ENCODE data around the gene LDLRAD4. TPM values are rescaled to one million over a fixed set of nuclear protein-coding genes. Genes with fewer than 3 reads are reported as not detected.

The LDLRAD4 gene
- total RNA-seq, 2 donors from 2014 or later = 11.7 to 17.0 TPM

DNA sequence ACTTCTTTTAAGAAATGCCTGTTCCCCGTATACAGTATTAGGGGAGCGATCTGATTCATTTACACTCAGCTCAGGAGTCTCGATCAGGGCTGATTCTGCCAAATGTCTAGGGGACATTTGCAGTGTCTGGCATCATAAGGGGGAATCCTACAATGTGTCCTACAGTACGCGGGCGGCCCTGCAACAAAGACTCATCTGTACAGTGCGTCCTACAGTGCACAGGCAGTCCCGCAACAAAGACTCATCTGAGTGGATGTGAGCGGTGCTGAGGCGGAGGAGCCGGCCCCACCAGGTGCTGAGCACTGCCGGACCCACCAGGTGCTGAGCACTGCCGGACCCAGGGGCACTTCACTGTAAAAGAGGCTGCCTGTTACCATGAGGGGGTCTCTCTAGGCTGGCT is 405.3 kb downstream of the LDLRAD4 start:
- H3K27me3 ChIP-seq = no peaks in the 10 kb centered on the region
- no peaks in the 10 kb centered on the region for H3K36me3 ChIP-seq
- DNase-seq = no peak
- H3K9ac ChIP-seq (ENCODE audit: low read depth in 2 of 2, low read length in 2 of 2) = no peak overlapping the region
- TF ChIP-seq, protein P1, sequence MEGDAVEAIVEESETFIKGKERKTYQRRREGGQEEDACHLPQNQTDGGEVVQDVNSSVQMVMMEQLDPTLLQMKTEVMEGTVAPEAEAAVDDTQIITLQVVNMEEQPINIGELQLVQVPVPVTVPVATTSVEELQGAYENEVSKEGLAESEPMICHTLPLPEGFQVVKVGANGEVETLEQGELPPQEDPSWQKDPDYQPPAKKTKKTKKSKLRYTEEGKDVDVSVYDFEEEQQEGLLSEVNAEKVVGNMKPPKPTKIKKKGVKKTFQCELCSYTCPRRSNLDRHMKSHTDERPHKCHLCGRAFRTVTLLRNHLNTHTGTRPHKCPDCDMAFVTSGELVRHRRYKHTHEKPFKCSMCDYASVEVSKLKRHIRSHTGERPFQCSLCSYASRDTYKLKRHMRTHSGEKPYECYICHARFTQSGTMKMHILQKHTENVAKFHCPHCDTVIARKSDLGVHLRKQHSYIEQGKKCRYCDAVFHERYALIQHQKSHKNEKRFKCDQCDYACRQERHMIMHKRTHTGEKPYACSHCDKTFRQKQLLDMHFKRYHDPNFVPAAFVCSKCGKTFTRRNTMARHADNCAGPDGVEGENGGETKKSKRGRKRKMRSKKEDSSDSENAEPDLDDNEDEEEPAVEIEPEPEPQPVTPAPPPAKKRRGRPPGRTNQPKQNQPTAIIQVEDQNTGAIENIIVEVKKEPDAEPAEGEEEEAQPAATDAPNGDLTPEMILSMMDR (IDR thresholded peaks at IDR 0.05) = no peak
- no peaks in the 10 kb centered on the region for H3K9me3 ChIP-seq
- H3K4me3 ChIP-seq = no peak overlapping the region
- no peaks in the 10 kb centered on the region for H3K4me1 ChIP-seq
- no peak overlapping the region for H3K27ac ChIP-seq
- intact Hi-C loops (cut with DNase I) = loop anchor here (10.0 kb wide), 1 partner anchor 509 kb away; no protein-coding TSS in a partner anchor

DNA sequence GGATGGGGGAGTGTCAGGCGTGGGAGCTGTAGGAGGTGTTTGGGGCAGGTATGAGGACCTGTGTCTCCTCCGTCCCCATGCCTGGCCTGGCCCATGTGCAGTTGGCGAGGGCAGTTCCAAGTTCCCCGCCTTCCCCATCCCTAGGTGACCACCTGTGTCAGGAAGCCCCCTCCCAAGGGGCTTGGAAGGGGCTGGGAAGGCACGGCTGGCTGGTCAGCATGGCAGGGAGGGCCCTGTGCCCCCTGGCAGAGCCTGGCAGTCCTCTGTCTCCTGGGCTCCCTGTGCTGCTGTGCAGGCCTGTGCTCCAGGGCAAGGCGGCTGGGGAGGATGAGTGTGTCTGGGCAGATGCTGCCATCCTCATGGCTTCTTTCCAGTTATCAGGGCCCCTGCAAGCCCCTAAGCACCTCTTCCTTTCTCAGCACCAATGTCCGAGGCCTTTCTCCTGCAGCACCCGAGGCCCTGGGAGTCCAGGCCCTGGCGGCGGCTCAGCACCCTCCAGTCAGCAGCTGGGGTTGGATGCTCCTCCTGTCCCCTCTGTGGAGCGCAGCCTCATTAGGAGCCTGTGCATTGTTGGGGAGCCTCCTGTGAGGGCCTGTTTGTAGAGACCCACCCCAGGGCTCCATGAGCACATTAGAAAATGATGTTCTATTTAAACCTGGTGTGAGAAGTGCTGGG is 406.1 kb downstream of the LDLRAD4 start:
- DNase-seq = no peak
- H3K36me3 ChIP-seq = no peaks in the 10 kb centered on the region
- no peak overlapping the region for H3K27ac ChIP-seq
- intact Hi-C loops (cut with DNase I) = loop anchor here (5.0 to 10.0 kb wide), 3 partner anchors 67 to 510 kb away; partner anchors contain the start of gene LDLRAD4
- TF ChIP-seq, protein P1 (IDR thresholded peaks at IDR 0.05) = no peak
- no peaks in the 10 kb centered on the region for H3K9me3 ChIP-seq
- H3K4me1 ChIP-seq = no peaks in the 10 kb centered on the region
- no peak overlapping the region for H3K9ac ChIP-seq (ENCODE audit: low read depth in 2 of 2, low read length in 2 of 2)
- H3K4me3 ChIP-seq = no peak overlapping the region
- no peaks in the 10 kb centered on the region for H3K27me3 ChIP-seq

DNA sequence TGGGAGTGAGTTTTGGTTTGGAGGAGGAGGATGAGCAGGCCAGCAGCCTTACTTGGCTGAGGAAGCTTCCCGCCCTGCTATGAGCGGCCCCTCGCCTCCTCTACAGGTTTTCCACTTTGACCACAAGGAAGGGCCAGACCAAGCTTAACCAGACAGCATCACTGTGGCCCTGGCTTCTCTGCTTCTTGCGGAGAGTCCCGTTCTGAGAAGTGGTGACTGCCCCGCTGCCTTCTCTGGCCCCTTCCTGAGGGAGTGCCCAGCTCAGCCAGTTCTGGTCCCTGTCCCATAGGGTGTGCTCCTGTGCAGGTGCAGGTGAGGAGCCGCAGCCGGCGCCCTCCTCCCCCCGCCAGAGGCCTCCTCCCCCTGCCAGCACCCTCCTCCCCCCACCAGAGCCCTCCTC is 406.8 kb downstream of the LDLRAD4 start:
- Histone ChIP-seq H3K9ac (ENCODE audit: low read depth in 2 of 2, low read length in 2 of 2) (no peak overlapping the region), H3K9me3 (no peaks in the 10 kb centered on the region), H3K4me3 (no peak overlapping the region), H3K36me3 (no peaks in the 10 kb centered on the region), H3K4me1 (no peaks in the 10 kb centered on the region), H3K27ac (no peak overlapping the region), H3K27me3 (no peaks in the 10 kb centered on the region)
- DNase-seq = no peak
- intact Hi-C loops (cut with DNase I) = loop anchor here (5.0 to 10.0 kb wide), 3 partner anchors 68 to 511 kb away; partner anchors contain the start of gene LDLRAD4
- TF ChIP-seq, protein P1 (IDR thresholded peaks at IDR 0.05) = no peak

GRCh38 chr18:13625843-13626543 is 407.4 kb downstream of the LDLRAD4 start:
- DNase-seq = no peak
- no peak overlapping the region for H3K9ac ChIP-seq (ENCODE audit: low read depth in 2 of 2, low read length in 2 of 2)
- H3K36me3 ChIP-seq = no peaks in the 10 kb centered on the region
- H3K4me3 ChIP-seq = no peak overlapping the region
- no peak overlapping the region for H3K27ac ChIP-seq
- intact Hi-C loops (cut with DNase I) = loop anchor here (5.0 to 10.0 kb wide), 3 partner anchors 69 to 511 kb away; partner anchors contain the start of gene LDLRAD4
- H3K4me1 ChIP-seq = no peaks in the 10 kb centered on the region
- no peaks in the 10 kb centered on the region for H3K27me3 ChIP-seq
- TF ChIP-seq, protein P1 (IDR thresholded peaks at IDR 0.05) = no peak
- no peaks in the 10 kb centered on the region for H3K9me3 ChIP-seq

GRCh38 chr18:13626544-13626908 is 408.0 kb downstream of the LDLRAD4 start:
- Histone ChIP-seq H3K4me1 (no peaks in the 10 kb centered on the region), H3K9me3 (no peaks in the 10 kb centered on the region), H3K36me3 (no peaks in the 10 kb centered on the region), H3K27ac (no peak overlapping the region), H3K9ac (ENCODE audit: low read depth in 2 of 2, low read length in 2 of 2) (no peak overlapping the region), H3K27me3 (no peaks in the 10 kb centered on the region), H3K4me3 (no peak overlapping the region)
- intact Hi-C loops (cut with DNase I) = loop anchor here (5.0 to 10.0 kb wide), 3 partner anchors 69 to 512 kb away; partner anchors contain the start of gene LDLRAD4
- TF ChIP-seq, protein P1 (IDR thresholded peaks at IDR 0.05) = no peak
- DNase-seq = no peak
